Colonic mucosa (tissue), 4 donors: ENCODE data around the gene PTPRM. TPM values are rescaled to one million over a fixed set of nuclear protein-coding genes. Genes with fewer than 3 reads are reported as not detected.

Source experiments
- DNase-seq: peaks from one replicate; pipeline ENCODE4 v3.0.0-alpha.2; 2020
- H3K27ac ChIP-seq: fragments of 200-600 bp; one replicate; pipeline ENCODE4 v1.8.0; 2021
- H3K27me3 ChIP-seq: fragments of 200-600 bp; one replicate; pipeline ENCODE4 v1.8.0; 2021
- H3K36me3 ChIP-seq: fragments of 200-600 bp; one replicate; pipeline ENCODE4 v1.8.0; 2021
- H3K4me1 ChIP-seq: fragments of 200-600 bp; one replicate; pipeline ENCODE4 v1.8.0; 2021; ENCODE audit warnings: mild to moderate bottlenecking
- H3K4me3 ChIP-seq: fragments of 200-600 bp; one replicate; pipeline ENCODE4 v1.8.0; 2021
- H3K9ac ChIP-seq, 2 donors: one replicate each; pipeline ENCODE4 v1.7.0; 2013; ENCODE audit warnings: control low read depth in 2 of 2, low read depth in 2 of 2, low read length in 2 of 2
- H3K9me3 ChIP-seq: fragments of 200-600 bp; one replicate; pipeline ENCODE4 v1.8.0; 2021
- CTCF ChIP-seq: fragments of 200-600 bp; IDR thresholded peaks from one replicate; pipeline ENCODE4 v1.8.0; 2022; ENCODE audit warnings: antibody characterized with exemption, mild to moderate bottlenecking
- intact Hi-C: fragments of 100-400 bp; cut with DNase I; formaldehyde crosslinking; loops from one replicate; pipeline ENCODE4 v1.14.1; 2022
- total RNA-seq, 2 donors: library from RNA; stranded (reverse); fragmentation: NEBNext Ultra II Directional in 1 of 2; extraction: Animal tissue kit (Norgen Biotek cat#: 25700) in 1 of 2; gene quantifications; one replicate each; pipeline ENCODE4 v1.2.1, GENCODE V29; 2021
- donor health status: healthy.
- donor health status: DM: no; HTN: no; CAD: no.
- donor health status: DM: no; HTN: no; CAD: no.

Gene PTPRM
- total RNA-seq, 2 donors from 2014 or later = 8.1 to 13.9 TPM

GRCh38 chr18:8283891-8284585, 716.9 kb downstream of the PTPRM start:
- H3K4me1 ChIP-seq = no peaks in the 10 kb centered on the region
- intact Hi-C loops = no loop called here
- no peak overlapping the region for H3K27ac ChIP-seq
- no peak for TF ChIP-seq CTCF
- no peak overlapping the region for H3K9ac ChIP-seq
- H3K4me3 ChIP-seq = no peak overlapping the region
- no peaks in the 10 kb centered on the region for H3K9me3 ChIP-seq
- no peaks in the 10 kb centered on the region for H3K27me3 ChIP-seq
- H3K36me3 ChIP-seq = no peaks in the 10 kb centered on the region
- DNase-seq = no peak

GRCh38 chr18:8286303-8286702, 719.2 kb downstream of the PTPRM start:
- Histone ChIP-seq H3K36me3 (no peaks in the 10 kb centered on the region), H3K27ac (no peak overlapping the region), H3K4me3 (no peak overlapping the region), H3K9me3 (no peaks in the 10 kb centered on the region), H3K9ac (no peak overlapping the region), H3K4me1 (no peaks in the 10 kb centered on the region), H3K27me3 (no peaks in the 10 kb centered on the region)
- no peak for DNase-seq
- intact Hi-C loops = no loop called here
- TF ChIP-seq CTCF = no peak

DNA sequence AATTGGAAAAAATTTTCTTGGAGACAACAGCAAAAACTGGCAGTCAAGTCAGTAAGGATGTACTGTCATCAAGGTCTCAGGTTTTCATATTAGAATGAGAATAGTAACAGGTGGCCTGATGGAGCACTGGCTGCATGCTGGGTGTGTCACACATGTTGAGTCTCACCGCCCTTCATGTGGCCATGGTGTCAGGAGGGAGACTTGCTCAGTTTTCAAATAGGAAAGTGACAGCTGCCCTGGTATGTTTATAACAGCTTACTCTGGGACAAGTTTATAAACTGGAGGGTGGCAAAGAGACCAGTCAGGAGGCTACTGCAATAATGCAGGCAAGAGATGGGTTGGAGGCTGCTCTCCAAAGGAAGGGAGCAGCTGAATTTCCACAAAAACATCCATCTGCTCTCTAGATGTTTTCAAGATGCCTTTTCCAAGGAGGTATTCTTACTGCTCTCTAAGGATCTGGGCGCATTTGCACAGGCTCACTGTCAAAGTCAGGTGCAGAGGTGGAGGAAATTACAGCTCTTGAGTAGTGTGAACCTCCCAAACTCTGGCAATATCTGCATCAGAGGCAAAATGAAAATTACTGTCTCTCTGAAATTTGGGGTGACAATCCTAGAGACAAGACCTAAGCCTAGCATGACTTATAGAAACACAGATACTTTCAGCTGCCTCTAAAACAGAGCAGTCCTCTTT, 720.2 kb downstream of the PTPRM start:
- no peaks in the 10 kb centered on the region for H3K36me3 ChIP-seq
- no peaks in the 10 kb centered on the region for H3K27me3 ChIP-seq
- intact Hi-C loops = no loop called here
- H3K9me3 ChIP-seq = no peaks in the 10 kb centered on the region
- H3K4me3 ChIP-seq = no peak overlapping the region
- no peak for TF ChIP-seq CTCF
- H3K27ac ChIP-seq = no peak overlapping the region
- H3K9ac ChIP-seq = no peak overlapping the region
- no peaks in the 10 kb centered on the region for H3K4me1 ChIP-seq
- no peak for DNase-seq

DNA sequence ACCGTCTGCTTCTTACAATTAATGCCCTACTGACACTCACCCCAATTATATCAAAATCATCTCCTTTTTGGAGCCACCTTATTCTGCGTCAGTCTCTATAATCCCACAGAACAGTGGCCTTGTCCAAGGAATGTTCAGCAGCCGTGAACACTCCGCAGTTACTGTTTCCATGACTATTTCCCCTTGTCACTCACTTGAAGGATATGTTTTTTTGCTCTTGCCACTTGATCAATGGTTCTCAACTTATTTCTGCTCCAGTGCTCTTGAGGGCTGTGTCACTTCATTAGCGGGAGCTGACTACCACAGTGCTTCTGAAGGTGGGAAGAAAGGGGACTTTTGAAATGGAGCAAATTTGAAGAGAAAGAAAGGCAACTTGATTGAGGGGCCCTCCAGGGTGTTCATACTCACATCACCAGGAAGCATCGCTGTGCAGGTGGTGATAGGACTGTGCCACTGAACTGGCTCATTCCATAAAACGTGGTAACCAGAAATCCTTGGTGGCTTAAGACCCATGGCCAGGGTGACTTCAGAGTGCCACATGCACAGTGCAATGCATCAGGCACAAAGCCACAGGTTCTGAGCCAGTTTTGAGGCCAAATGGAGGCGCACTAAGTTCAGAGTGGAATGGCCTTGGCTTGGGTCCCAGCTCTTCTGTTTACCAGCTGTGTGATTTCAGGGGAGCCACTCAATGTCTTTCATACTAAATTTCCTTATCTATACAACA, 721.5 kb downstream of the PTPRM start:
- no peaks in the 10 kb centered on the region for H3K27me3 ChIP-seq
- intact Hi-C loops = no loop called here
- H3K27ac ChIP-seq = no peak overlapping the region
- no peak overlapping the region for H3K4me3 ChIP-seq
- no peaks in the 10 kb centered on the region for H3K9me3 ChIP-seq
- no peaks in the 10 kb centered on the region for H3K4me1 ChIP-seq
- DNase-seq = no peak
- TF ChIP-seq CTCF = no peak
- no peak overlapping the region for H3K9ac ChIP-seq
- no peaks in the 10 kb centered on the region for H3K36me3 ChIP-seq

DNA sequence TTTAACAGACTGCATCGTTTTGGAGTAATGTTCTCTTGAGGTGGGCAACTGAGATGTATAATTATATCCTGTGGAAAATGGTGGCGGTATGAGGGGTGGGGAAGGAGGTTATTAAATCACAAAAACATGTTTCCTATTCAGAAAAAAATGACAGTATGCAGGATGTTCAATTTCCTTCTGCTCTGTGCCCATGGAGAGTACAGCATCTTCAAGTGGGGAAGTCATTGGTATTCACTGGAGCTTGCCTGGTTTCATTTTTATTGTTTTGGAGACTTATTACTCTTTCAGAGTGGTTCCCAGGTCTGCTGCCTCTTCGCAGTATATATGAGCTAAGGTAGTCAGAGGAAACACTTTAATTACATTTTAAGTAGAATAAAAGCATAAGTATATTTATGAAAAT, 723.3 kb downstream of the PTPRM start:
- intact Hi-C loops = no loop called here
- no peak for TF ChIP-seq CTCF
- Histone ChIP-seq H3K9me3 (no peaks in the 10 kb centered on the region), H3K9ac (no peak overlapping the region), H3K27me3 (no peaks in the 10 kb centered on the region), H3K4me3 (no peak overlapping the region), H3K36me3 (no peaks in the 10 kb centered on the region), H3K27ac (no peak overlapping the region), H3K4me1 (no peaks in the 10 kb centered on the region)
- DNase-seq = no peak
